ENCODE measurements around the gene C3orf62.
"Not testable (repeated sequence)": the region's sequence is repeated elsewhere in the genome, so short reads cannot be mapped to it uniquely, and the experiment has no call there.

C3orf62 gene

GRCh38 chr3:49266410-49267095 lies 10.5 kb downstream of the C3orf62 start:
- DNase-seq = no peak

GRCh38 chr3:49265661-49266386 lies 11.2 kb downstream of the C3orf62 start:
- no peak for DNase-seq

GRCh38 chr3:49263159-49263889 lies 13.7 kb downstream of the C3orf62 start:
- DNase-seq = no peak

- no peak for DNase-seq
Observed at GRCh38 chr3:49260806-49261324, 16.2 kb downstream of the C3orf62 start.

- no peak for DNase-seq
Observed at GRCh38 chr3:49257187-49257586, 19.8 kb downstream of the C3orf62 start.

- no peak for DNase-seq
Observed at GRCh38 chr3:49255718-49256511, 21.1 kb downstream of the C3orf62 start.

GRCh38 chr3:49255112-49255511 lies 21.9 kb downstream of the C3orf62 start:
- DNase-seq = no peak

- no peak for DNase-seq
Observed at GRCh38 chr3:49253512-49253911, 23.5 kb downstream of the C3orf62 start.

- DNase-seq = no peak
Observed at GRCh38 chr3:49248840-49249227, 28.2 kb downstream of the C3orf62 start.

GRCh38 chr3:49244581-49245205 lies 32.3 kb downstream of the C3orf62 start:
- DNase-seq = no peak

- DNase-seq = not testable (repeated sequence)
Observed at GRCh38 chr3:49240091-49240490, 36.9 kb downstream of the C3orf62 start.

GRCh38 chr3:49238274-49239127 lies 38.5 kb downstream of the C3orf62 start:
- no peak for DNase-seq

GRCh38 chr3:49237344-49237743 lies 39.7 kb downstream of the C3orf62 start:
- no peak for DNase-seq

- DNase-seq = no peak
Observed at GRCh38 chr3:49236226-49236625, 40.8 kb downstream of the C3orf62 start.

- DNase-seq = not testable (repeated sequence)
Observed at GRCh38 chr3:49228817-49229216, 48.2 kb downstream of the C3orf62 start.

- DNase-seq = no peak
Observed at GRCh38 chr3:49222002-49222401, 55.0 kb downstream of the C3orf62 start.

- DNase-seq = not testable (repeated sequence)
Observed at GRCh38 chr3:49220985-49221563, 56.0 kb downstream of the C3orf62 start.

GRCh38 chr3:49219132-49219531 lies 57.9 kb downstream of the C3orf62 start:
- DNase-seq = no peak

Data from CD4-positive, alpha-beta T cell treated with Interleukin-6 for 4 hours (primary cell).